ENCODE data around the gene NPC1L1.

DNA sequence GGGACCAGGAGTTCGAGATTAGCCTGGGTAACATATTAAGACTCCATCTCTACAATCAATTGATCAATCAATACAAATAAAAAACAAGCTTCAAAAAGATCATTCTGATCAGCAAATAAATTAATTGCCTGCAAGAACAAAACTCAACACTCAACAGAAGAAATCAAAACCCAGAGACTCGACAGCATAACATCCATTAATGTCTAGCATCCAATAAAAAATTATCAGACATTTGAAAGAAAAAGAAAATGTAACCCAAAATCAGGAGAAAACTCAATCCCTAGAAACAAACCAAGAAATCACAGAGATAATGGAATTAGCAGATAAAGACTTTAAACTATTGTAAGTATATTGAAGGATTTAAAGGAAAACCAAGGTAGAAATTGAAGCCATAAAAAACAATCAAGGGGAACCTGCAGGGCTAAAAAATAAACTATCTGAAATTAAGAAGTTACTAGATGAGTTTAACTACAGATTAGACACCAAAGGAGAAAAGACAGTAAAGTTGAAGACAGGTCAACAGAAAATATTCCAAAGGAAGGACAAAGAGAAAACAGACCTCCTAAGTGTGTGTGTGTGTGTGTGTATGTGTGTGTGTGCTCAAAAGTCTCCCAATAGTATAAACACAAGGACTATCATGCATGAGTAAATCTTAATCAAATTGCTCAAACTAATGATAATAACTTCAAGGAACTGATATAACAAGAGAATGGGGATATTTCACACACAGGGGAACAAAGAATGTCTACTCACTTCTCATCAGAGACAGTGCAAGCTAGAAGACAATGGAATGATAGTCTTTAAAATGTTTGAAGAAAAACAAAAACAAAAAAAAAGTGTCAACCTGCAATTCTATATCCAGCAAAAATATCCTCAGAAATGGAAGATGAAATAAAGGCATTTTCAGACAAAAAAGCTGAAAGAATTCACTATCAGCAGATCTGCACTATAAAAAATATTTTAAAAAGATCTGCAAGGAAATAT is 58.3 kb downstream of the NPC1L1 start:
- TF ChIP-seq, protein P1, sequence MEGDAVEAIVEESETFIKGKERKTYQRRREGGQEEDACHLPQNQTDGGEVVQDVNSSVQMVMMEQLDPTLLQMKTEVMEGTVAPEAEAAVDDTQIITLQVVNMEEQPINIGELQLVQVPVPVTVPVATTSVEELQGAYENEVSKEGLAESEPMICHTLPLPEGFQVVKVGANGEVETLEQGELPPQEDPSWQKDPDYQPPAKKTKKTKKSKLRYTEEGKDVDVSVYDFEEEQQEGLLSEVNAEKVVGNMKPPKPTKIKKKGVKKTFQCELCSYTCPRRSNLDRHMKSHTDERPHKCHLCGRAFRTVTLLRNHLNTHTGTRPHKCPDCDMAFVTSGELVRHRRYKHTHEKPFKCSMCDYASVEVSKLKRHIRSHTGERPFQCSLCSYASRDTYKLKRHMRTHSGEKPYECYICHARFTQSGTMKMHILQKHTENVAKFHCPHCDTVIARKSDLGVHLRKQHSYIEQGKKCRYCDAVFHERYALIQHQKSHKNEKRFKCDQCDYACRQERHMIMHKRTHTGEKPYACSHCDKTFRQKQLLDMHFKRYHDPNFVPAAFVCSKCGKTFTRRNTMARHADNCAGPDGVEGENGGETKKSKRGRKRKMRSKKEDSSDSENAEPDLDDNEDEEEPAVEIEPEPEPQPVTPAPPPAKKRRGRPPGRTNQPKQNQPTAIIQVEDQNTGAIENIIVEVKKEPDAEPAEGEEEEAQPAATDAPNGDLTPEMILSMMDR (conservative IDR thresholded peaks at IDR 0.05; ENCODE audit: low read depth, low read length) = no peak
- no peak for TF ChIP-seq EZH2 (IDR thresholded peaks at IDR 0.05; ENCODE audit: low read length, unreplicated experiment)
